Superior temporal gyrus (tissue), 1 donor: ENCODE measurements around the gene PTBP2.
"Not testable (repeated sequence)": the region's sequence is repeated elsewhere in the genome, so short reads cannot be mapped to it uniquely, and the experiment has no call there.

Experiments
- DNase-seq: peaks from one replicate; pipeline ENCODE4 v3.0.0-alpha.2; 2016; ENCODE audit errors: extremely low spot score

PTBP2 gene

DNA sequence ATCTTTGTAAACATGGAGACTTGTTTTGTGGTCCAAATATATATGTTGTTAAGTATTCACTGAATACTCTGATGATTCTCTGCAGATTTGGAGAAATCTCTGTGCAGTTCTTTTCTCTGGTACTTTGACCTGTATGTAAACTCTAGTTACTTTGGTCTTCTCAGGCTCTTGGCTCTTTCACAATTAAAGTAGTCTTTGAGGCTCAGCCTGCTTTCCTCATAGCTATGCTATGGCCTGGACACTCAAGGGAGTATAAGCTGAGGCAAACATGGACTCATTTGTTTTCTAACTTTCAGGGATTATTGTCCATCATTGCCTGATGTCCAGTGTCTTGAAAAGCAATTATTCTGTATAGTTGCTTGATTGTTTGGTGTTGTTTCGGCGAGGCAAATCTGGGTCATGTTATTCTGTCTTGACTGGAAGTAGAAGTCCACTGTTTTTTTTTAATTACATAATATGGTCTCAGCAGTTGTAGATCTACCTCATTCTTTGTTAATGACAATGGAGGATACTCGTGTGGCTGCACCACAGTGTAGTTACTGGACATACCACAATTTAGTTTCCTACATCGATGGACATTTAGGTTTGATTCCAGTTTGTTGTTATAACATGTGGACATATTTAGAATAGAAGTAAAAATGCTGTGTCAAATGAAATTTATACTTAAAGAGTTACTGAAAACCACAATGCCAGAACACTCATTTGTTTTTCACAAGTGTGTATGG lies 9.2 kb downstream of the PTBP2 start:
- no peak for DNase-seq

DNA sequence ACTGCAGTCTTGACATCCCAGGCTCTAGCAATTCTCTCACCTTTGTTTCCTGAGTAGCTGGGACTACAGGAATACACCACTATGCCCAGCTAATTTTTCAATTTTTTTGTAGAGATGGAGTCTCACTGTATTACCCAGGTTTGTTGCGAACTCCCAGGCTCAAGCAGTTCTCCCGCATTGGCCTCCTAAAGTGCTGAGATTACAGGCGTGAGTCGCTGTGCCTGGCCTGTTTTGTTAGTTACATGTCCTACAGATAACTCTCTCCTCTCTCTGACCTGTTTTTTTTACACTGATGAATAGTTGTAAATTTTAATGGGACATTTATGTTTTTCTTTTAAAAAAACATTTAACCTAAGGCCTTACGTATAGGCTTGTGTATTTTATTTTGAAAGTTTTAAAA lies 19.8 kb downstream of the PTBP2 start:
- no peak for DNase-seq

DNA sequence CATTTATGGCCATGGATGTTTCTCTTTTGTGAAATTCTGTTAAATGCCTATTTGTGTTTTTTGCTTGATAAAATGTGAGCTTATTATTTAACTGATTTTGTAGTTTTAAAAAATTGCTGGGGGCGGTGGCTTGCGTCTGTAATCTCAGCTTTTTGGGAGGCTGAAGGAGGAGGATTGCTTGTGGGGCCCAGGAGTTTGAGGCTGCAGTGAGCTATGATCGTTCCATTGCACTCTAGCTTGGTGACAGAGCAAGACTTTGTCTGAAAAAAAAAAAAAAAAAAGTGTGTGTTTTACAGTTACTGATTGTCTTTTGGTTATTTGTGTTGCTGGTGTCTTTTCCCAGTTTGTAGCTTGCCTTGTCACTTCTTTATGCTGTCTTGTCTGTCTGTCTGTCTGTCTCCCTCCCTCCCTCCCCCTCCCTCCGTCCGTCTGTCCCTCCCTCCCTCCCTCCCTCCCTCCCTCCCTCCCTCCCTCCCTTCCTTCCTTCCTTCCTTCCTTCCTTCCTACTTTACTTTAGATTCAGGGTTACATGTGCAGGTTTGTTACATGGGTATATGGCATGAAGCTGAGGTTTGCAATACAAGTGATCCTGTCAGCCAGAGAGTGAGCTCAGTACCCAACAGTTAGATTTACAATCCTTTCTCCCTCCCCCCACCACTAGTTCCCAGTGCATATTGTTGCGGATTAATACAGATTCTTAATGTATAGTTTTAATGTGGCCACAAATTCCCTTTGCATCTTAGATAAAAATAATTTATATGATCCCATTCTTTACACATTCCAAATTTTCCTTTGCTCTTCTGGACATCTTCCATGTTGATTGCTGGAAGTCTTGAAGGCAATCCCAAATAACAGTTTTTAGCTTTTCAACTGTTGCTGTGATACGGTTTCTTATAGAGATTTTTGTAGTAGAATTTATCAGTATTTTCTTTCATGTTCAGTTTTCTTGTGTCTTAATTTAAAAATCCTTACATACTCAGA lies 25.1 kb downstream of the PTBP2 start:
- DNase-seq: no peak

DNA sequence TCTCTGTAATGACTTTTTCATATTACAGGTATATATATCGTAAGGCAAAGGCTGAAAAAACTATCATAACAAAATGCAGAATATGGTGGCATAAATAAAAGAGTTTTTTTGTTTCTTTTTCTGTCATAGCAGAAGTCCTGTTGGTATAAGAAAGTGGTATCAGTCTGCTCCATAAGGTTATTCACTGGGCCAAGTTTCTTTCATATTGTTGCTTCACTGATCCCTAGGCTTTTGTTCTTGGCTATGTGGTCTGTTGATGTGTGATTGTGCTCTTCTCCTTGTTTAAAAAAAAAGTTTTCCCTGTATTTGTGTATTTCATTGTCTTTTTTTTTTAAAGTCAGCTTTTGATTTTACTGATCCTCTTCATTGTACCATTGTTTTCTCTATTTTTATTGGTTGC lies 26.0 kb downstream of the PTBP2 start:
- no peak for DNase-seq

DNA sequence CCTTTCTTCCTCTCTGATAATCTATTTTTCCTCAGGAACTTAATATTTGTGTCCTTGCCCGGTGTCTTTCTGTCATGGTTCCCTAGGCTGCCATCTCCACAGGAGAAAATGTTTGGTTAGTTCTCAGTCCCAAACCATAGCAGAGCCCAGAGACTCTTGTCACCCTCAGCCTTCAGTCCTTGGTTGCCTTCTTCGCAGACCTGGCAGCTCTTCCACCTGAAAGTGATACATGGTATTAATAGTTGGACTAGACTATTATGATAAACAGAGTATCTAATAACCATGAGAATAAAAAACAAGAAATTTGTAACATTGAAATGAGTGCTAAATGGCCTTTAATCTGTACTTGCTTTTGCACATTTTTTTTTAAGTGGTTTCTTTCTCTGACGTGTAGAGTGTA lies 26.5 kb downstream of the PTBP2 start:
- DNase-seq: no peak

DNA sequence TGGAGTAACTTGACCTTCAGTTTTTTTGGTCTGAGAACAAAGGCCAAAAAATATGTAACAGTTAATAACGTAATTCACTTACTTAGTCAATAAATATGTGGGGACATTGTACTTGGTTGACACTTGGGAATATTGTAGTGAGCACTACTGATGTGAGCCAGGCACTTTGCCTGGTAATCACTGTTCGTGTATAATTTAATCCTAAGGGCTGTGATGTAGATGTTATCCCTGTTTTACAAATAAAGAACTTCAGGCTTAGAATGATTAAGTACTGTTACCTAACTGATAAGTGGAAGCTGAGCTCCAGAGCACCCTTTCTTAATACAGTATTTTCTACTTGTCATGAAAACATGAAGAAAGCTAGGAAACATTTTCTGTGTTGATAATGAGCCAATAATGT lies 28.0 kb downstream of the PTBP2 start:
- no peak for DNase-seq

DNA sequence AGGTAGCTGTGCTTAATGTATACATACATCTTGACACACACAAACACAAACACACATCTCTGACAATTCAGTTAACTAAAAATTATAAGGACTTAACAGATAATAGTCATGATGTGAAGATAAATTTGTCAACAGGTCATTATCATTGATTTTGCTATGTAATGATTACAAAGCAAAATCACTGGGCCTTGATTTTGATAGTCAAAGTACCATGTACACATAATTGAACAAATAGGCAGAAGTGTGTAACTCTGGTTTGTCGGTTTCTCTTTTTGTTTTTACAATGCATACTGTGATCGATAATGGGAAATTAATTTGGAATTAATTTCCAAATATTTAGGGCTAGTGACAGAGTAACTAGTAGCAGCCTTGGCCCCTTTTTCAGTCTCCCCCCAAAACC lies 30.8 kb downstream of the PTBP2 start:
- DNase-seq: no peak

DNA sequence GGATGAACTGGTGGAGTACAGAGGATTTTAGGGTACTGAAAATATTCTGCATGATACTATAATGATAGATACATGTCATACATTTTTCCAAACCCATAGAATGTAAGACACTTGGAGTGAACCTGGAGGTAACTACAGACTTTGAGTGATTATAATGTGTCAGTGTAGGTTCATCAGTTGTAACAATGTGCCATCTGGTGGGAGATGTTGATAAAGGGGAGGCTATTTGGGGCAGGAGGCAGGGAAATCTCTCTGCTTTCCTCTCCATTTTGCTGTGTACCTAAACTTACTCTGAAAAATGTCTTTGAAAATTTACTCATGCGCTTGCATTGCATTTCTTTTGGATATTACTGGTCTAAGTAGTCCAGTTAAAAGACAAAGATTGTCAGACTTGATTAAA lies 35.2 kb downstream of the PTBP2 start:
- DNase-seq: no peak

DNA sequence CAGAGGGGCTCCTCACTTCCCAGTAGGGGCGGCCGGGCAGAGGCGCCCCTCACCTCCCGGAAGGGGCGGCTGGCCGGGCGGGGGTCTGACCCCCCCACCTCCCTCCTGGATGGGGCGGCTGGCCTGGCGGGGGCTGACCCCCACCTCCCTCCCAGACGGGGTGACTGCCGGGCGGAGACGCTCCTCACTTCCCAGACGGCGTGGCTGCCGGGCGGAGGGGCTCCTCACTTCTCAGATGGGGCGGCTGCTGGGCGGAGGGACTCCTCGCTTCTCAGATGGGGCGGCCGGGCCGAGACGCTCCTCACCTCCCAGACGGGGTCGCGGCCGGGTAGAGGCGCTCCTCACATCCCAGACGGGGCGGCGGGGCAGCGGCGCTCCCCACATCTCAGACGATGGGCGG lies 41.0 kb downstream of the PTBP2 start:
- DNase-seq: not testable (repeated sequence)

DNA sequence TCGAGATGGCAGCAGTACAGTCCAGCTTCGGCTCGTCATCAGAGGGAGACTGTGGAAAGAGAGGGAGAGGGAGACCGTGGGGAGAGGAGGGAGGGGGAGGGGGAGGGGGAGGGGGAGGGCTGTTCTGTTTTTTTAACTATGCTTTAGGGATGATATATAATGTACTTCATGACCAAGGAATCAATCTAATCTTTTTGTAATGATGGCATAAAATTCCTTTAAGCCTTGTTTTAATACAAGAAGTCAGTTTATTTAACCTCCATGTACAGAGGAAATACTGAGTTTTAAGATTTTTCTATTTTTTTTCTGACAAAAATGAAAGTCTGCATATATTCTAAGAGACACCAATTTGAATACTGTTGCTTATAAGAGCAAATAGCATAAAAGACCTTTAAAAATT lies 41.9 kb downstream of the PTBP2 start:
- no peak for DNase-seq

DNA sequence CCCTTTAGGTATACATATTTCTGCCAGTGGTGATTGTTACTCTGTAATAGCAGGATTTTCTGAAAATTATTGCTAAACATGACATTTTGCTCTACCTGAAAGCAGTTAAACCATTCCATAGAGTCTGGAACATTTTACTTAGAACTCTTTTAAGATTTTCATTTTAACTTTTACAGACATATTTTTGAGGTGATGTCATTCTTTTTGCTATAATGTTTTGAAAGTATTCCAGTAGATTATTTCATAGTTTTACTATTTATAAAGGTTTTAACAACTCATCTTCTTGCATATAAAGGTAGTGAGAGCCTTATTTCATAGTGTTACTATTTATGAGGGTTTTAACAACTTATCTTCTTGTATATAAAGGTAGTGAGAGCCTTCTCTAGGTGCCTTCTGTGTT lies 42.9 kb downstream of the PTBP2 start:
- no peak for DNase-seq

DNA sequence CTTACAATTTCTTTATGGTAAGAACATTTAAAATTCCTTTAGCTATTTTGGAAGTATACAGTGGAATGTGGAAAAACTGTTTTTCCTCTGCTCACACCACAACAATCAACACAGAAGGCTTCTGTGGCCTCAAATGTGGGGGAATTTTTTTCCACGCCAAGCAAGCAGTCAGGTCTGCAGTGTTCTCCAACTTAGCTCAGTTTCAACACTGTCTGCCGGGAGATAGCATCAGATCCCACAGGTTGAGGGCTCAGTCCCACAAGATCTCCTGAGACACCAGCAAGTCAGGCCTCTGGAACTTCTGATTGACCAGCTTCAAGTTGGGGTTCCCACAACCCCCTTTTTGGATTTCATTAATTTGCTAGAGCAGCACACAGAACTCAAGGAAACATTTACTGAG lies 50.3 kb downstream of the PTBP2 start:
- no peak for DNase-seq

DNA sequence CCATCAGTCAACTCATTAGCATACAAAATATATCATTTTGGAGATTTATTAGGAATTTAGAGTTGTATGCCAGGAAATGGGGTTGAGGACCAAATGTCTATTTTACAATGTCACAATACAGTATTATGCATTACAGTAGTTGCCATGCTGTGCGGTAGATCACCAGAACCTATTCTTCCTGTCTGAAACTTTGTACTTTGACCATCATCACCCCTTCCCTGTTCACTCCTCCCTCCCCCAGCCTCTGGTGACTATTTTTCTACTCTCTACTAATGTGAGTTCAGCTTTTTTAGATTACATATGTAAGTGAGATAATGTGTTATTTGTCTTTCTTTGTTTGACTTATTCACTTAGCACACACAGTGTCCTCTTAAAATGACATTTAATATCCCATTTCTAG lies 50.8 kb downstream of the PTBP2 start:
- DNase-seq: no peak

DNA sequence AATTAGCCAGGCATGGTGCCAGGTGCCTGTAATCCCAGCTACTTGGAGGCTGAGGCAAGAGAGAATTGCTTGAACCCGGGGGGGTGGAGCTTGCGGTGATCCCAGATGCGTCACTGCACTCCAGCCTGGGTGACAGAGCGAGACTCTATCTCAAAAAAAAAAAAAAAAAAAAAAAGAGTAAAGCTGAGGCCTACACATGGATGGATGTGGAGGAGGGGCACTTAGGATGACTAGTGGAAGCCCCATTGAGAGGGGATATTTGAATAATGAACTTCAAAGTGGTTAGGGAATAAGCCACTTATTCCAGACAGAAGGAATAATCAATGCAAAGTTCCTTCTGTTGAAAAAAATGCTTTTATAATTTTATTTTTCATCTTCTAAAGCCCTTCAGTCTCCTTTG lies 51.4 kb downstream of the PTBP2 start:
- DNase-seq: no peak

DNA sequence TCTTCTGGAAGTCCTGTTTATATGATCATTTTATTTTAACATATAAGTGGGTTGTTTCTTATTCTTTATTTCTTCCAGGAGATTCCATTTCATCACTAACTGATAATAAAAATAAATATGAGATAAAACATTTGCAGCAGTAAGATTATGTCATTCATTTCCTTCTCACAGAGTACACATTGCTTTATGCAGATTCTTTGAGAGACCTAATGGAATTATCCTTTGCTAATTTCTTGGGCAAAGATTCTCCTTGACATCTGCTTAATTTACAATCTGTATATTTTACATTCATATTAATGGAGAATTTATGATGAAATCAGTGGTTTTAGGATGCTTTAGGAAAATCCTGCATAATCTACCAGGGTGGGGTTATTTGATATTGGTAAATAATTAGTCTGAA lies 60.6 kb downstream of the PTBP2 start:
- DNase-seq: no peak

DNA sequence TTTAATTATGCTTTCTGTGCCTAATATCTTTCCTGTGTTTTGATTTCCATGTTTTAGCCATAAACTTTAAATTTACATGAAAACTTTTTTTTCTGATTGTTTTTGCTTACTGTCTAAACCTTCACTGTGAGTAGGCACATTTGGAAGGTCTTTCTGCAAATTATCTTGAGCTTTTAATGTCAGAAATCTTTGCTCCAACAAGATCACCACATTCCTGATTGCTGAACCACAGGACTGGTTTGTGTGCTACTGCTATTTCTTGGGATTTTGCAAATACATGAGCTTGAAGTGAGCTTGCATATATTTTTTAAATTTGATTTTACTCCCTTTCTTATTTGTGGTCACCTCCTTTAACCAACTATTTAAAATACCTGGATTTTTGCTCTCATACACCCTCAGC lies 61.3 kb downstream of the PTBP2 start:
- no peak for DNase-seq

DNA sequence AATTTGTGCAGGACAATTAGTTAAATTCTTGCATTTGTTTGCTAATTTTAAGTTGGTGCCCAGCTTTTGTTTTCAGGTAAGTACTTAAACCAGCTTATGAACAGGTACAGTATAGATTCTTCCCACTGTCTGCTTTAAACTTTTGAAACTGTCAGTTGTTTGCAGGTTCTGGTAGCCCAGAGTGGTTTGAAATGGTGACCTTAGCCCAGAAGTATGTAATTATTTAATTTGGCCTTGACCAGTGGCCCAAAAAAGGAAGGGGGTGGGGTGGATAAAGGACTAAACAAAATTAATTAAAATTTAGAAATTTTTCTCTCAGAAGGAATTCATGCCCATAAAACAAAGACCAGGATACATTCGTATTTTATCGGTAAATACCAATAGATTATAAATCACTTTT lies 69.0 kb downstream of the PTBP2 start:
- DNase-seq: no peak

DNA sequence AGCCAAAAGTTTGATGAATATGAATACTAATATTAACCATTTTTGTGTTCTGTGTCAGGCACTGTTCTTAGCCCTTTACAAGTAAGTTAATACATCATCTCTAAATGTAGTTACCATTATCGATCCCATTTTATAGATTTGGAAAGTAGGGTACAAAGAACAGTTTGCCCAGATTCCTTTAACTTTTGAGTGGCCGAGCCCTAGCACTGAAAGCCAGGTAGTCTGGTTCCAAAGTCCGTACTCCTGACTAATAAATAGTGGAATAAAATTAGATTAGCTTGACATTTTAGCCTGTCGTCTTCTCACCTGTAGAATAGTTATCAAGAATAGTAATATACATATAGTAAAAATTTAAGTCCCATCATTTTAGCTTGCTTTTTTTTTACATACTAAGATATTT lies 70.6 kb downstream of the PTBP2 start:
- no peak for DNase-seq

DNA sequence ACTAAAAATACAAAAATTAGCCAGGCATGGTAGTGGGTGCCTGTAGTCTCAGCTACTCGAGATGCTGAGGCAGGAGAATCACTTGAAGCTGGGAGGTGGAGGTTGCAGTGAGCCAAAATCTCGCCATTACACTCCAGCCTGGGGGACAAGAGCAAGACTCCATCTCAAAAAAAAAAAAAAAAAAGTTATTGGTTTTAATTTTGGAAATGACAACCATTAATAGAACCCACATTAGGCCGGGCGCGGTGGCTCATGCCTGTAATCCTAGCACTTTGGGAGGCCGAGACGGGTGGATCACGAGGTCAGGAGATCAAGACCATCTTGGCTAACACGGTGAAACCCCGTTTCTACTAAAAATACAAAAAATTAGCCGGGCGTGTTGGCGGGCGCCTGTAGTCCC lies 80.1 kb downstream of the PTBP2 start:
- not testable (repeated sequence) for DNase-seq

DNA sequence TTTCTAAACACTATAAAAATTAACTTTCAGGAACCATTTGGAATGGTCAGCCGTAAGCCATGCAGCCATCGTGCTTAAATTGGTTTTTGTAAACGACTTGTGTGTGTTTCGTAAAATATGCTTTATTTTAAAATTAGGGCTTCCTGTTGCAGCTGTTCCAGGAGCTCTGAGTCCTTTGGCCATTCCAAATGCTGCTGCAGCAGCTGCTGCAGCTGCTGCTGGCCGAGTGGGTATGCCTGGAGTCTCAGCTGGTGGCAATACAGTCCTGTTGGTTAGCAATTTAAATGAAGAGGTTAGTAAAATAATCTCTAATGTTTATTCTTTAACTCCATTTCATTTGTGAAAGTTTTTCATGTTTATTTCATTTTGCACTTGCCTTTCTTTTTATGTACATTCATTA lies 83.1 kb downstream of the PTBP2 start:
- DNase-seq: no peak

DNA sequence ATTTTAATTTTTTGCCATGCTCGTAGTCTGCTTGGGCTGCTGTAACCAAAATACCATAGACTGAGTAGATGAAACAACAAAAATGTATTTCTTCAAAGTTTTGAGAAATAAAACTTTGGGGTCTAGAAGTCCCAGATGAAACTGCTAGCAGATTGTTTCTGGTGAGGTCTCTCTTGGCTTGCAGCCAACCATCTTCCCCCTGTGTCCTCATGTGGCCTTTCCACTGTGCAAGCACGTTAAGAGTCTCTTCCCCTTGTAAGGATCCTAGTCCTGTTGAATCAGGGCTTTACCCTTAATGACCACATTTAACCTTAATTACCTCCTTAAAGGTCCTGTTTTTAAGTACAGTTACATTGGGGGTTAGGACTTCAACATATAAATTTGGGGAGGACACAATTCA lies 86.6 kb downstream of the PTBP2 start:
- no peak for DNase-seq

DNA sequence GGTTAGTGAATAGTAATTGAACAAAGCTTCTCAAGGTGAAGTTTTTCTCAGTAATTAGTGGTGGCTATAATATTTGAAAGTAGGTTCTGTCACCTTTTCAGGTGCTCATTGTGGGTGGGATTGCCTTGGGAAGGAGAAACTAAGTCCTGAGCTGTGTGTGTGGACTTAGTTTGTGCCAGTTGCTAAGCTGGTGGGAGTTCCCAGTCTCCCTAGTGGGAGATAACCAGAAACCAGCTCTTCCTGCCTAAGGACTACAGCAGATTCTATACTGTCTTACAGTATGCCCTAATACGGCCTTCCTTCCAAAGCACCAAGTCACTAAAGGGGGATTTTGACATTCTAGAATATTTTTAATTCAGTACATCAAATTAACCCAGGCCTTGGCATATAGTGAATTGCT lies 94.3 kb downstream of the PTBP2 start:
- no peak for DNase-seq

DNA sequence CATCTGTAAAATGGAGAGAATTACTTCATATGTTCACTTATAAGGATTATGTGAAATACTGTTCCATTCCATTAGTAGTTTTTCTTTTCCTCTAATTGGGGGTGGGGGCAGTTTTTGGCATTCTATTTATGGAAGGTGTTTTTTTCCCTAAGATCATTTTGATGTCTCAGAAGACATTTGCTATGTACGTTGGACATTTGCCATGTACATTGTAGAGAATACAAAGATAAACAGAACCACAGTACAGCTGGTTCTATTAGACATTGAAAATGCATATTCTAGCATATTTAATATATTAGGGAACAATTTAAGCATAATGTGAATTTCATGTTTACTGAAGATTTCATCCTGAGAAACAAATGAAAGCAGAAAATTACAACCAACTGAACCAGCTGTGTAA lies 98.5 kb downstream of the PTBP2 start:
- DNase-seq: no peak
